ENCODE results near the gene C14orf180.

C14orf180 gene

GRCh38 chr14:104563742-104564615 is 15.6 kb upstream of the C14orf180 start:
- TF ChIP-seq TAF1 (IDR thresholded peaks at IDR 0.05; ENCODE audit: borderline replicate concordance, insufficient read depth, low read length), result no peak
- TF ChIP-seq FOXP2 (optimal IDR thresholded peaks at IDR 0.05; ENCODE audit: borderline replicate concordance, extremely low read depth, extremely low read length, insufficient read depth), result peak; percentile 56

DNA sequence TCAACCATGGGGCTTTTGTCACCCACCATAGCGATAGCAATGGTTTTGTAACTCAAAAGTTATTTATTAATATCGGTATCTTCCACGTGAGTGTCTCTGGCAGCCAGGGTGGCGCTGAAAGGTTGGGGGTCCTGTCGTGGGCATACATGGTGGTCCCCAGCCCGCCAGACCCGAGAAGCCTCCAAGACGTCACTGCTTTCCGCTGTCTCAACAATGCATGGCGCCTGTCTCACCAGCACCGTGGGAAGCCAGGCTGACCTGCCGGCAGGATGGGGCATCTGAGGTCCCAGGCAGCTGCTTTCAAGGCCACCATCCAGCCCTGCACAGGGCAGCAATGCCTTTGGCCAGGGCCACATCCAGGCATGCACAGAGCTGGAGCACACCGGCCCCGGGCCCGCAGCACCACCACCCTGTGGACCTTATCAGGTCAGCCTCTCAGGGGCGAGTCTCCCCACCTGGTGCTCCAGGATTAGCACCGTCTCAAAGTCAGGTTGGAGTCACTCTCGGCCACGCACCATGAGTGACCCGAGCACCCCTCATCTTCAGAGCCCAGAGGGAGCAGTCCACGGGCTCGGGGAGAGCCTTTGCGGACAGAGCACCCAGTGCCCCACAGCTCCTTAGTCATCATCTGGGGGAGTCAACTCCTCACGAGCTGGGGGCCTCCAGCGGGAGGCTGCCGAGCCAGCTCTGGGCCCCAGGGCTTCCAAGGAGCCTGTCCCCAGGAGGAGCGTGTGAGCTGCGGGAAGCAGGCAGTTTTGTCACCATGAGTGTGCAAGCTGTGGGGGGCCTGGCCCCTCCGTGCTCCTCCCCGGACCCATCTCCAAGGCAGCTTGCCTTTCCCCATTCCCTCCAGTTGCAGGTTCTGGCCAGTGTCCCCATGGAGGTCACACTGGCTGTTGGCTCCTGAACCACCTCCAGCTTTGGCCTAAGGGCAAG is 14.6 kb upstream of the C14orf180 start:
- TF ChIP-seq, protein P1, sequence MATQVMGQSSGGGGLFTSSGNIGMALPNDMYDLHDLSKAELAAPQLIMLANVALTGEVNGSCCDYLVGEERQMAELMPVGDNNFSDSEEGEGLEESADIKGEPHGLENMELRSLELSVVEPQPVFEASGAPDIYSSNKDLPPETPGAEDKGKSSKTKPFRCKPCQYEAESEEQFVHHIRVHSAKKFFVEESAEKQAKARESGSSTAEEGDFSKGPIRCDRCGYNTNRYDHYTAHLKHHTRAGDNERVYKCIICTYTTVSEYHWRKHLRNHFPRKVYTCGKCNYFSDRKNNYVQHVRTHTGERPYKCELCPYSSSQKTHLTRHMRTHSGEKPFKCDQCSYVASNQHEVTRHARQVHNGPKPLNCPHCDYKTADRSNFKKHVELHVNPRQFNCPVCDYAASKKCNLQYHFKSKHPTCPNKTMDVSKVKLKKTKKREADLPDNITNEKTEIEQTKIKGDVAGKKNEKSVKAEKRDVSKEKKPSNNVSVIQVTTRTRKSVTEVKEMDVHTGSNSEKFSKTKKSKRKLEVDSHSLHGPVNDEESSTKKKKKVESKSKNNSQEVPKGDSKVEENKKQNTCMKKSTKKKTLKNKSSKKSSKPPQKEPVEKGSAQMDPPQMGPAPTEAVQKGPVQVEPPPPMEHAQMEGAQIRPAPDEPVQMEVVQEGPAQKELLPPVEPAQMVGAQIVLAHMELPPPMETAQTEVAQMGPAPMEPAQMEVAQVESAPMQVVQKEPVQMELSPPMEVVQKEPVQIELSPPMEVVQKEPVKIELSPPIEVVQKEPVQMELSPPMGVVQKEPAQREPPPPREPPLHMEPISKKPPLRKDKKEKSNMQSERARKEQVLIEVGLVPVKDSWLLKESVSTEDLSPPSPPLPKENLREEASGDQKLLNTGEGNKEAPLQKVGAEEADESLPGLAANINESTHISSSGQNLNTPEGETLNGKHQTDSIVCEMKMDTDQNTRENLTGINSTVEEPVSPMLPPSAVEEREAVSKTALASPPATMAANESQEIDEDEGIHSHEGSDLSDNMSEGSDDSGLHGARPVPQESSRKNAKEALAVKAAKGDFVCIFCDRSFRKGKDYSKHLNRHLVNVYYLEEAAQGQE (IDR thresholded peaks at IDR 0.05; ENCODE audit: insufficient read depth in 1 of 2, low read depth in 2 of 2, low read length in 2 of 2), result no peak
- no peak for TF ChIP-seq FOXP2 (optimal IDR thresholded peaks at IDR 0.05; ENCODE audit: borderline replicate concordance, extremely low read depth, extremely low read length, insufficient read depth)
- no peak for TF ChIP-seq TAF1 (IDR thresholded peaks at IDR 0.05; ENCODE audit: borderline replicate concordance, insufficient read depth, low read length)
- TF ChIP-seq POLR2AphosphoS5 (IDR thresholded peaks at IDR 0.05; ENCODE audit: low read depth, low read length), result no peak
- no peak for TF ChIP-seq SIN3A (IDR thresholded peaks at IDR 0.05; ENCODE audit: borderline replicate concordance, insufficient read depth, low read length)

- TF ChIP-seq, protein P1 (IDR thresholded peaks at IDR 0.05; ENCODE audit: insufficient read depth in 1 of 2, low read depth in 2 of 2, low read length in 2 of 2), result no peak
Observed at GRCh38 chr14:104567141-104567956, 12.2 kb upstream of the C14orf180 start.

DNA sequence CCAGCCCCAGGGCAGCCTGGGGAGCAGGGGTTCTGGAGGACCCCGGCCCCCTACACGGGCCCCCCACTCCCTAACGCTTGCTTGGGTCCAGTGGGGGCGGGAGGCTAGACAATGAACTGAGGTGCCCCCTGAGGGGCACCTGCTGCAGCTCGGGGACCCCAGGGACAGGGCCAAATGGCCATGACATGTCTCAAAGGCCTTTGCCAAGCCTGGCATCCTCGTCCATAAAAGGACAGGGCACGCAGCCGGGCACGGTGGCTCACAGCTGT is 11.7 kb upstream of the C14orf180 start:
- TF ChIP-seq FOXP2 (optimal IDR thresholded peaks at IDR 0.05; ENCODE audit: borderline replicate concordance, extremely low read depth, extremely low read length, insufficient read depth) (no peak), TAF1 (IDR thresholded peaks at IDR 0.05; ENCODE audit: borderline replicate concordance, insufficient read depth, low read length) (no peak), POLR2AphosphoS5 (IDR thresholded peaks at IDR 0.05; ENCODE audit: low read depth, low read length) (no peak), SIN3A (IDR thresholded peaks at IDR 0.05; ENCODE audit: borderline replicate concordance, insufficient read depth, low read length) (no peak)
- TF ChIP-seq, protein P1 (IDR thresholded peaks at IDR 0.05; ENCODE audit: insufficient read depth in 1 of 2, low read depth in 2 of 2, low read length in 2 of 2), result no peak

- no peak for TF ChIP-seq SIN3A (IDR thresholded peaks at IDR 0.05; ENCODE audit: borderline replicate concordance, insufficient read depth, low read length)
- TF ChIP-seq TAF1 (IDR thresholded peaks at IDR 0.05; ENCODE audit: borderline replicate concordance, insufficient read depth, low read length), result no peak
- TF ChIP-seq, protein P1 (IDR thresholded peaks at IDR 0.05; ENCODE audit: insufficient read depth in 1 of 2, low read depth in 2 of 2, low read length in 2 of 2), result no peak
- no peak for TF ChIP-seq FOXP2 (optimal IDR thresholded peaks at IDR 0.05; ENCODE audit: borderline replicate concordance, extremely low read depth, extremely low read length, insufficient read depth)
- no peak for TF ChIP-seq POLR2AphosphoS5 (IDR thresholded peaks at IDR 0.05; ENCODE audit: low read depth, low read length)
Observed at GRCh38 chr14:104568620-104569019, 10.9 kb upstream of the C14orf180 start.
